Epidermal melanocyte (primary cell): ENCODE data around the gene GALNT6.

Experiments
- DNase-seq: peaks from one replicate; pipeline ENCODE4 v3.0.0; 2011; ENCODE audit warnings: low spot score; ENCODE audit not compliant: insufficient read length

GALNT6 gene

GRCh38 chr12:51405801-51406207 is 14.6 kb upstream of the GALNT6 start:
- no peak for DNase-seq

DNA sequence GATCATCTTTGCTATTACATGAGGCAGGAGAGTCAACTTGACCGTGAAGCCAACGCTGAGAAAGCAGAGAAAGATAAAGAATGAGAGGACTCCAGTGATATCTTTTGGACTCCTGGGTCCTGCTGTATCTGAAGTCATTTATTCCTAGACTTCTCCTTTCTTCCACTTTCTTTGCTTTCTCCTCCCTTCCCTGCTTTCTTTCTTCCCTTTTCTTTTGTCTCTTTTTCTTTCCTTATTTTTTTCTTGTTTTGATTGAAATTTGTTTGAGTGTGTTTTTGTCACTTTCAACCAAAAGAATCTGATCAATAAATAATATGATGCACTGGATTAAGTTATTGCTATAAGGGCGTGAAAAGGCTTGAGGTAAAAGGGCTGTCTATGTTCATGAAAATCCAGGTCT is 13.4 kb upstream of the GALNT6 start:
- no peak for DNase-seq

DNA sequence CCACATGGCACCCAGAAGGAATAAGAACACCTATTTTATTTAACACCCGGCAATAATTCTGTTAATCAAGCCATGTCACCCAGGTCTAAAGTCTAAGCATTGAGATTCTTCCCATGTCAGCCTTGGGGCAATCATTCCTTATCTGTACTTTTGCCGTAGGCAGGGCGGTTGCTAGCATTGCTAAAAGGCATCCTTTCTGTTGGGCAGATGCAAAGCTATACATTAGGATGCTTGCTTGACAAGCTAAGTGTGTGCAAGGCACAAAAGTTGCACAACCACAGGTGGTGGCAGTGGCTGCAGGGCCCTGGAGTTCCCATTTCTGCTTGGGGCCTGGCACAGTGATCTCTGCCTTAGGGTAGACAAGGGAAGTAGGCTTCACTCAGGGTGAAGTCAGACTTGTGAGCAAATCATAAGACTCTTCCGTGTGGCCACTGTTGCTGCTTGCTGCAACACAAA is 12.5 kb upstream of the GALNT6 start:
- DNase-seq: no peak

GRCh38 chr12:51403159-51403558 is 12.0 kb upstream of the GALNT6 start:
- no peak for DNase-seq

GRCh38 chr12:51401900-51402299 is 10.7 kb upstream of the GALNT6 start:
- DNase-seq: no peak

GRCh38 chr12:51401486-51401885 is 10.3 kb upstream of the GALNT6 start:
- DNase-seq: no peak

GRCh38 chr12:51401020-51401419 is 9.8 kb upstream of the GALNT6 start:
- DNase-seq: no peak

GRCh38 chr12:51399891-51400290 is 8.7 kb upstream of the GALNT6 start:
- no peak for DNase-seq

DNA sequence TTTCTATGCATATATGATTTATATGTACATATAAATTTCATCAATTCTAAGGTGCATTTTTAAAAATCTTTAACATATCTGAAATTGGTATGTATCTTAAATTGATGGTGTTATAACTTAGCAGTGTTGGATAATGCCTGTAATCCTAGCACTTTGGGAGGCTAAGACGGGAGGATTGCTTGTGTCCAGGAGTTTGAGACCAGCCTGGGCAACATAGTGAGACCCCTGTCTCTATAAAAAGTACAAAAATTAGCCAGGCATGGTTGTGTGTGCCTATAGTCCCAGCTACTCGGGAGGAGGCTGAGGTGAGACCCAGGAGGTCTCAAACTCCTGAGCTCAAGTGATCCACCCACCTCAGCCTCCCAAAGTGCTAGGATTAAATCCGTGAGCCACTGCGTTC is 6.5 kb upstream of the GALNT6 start:
- DNase-seq: no peak

- no peak for DNase-seq
These were observed 4.4 kb upstream of the GALNT6 start for GRCh38 chr12:51395283-51396230.

GRCh38 chr12:51393676-51394545 is 2.7 kb upstream of the GALNT6 start:
- no peak for DNase-seq

- DNase-seq: peak; percentile 52
These were observed 1.5 kb upstream of the GALNT6 start for GRCh38 chr12:51392556-51393237.

GRCh38 chr12:51390891-51391282 is 319 bp downstream of the GALNT6 start:
- DNase-seq: no peak

DNA sequence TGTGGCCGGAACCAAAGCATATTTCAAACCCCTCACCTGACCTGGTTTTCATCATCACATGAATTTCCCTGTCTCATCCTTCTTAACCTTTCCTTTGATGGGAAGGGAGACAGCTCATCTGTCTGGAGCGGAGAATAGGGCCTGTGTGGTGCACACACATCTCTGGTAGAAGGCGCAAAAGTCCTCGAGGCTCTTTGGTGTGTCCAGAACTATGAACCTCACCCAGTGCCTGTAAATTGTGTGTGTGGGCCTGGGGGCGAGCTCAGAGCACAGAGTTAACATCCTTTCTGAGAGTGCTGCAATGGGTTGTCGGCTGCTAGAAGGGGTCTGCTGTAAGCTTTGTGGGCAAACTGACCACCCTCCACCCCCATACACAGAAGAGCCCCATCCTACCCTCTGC is 749 bp downstream of the GALNT6 start:
- DNase-seq: no peak

DNA sequence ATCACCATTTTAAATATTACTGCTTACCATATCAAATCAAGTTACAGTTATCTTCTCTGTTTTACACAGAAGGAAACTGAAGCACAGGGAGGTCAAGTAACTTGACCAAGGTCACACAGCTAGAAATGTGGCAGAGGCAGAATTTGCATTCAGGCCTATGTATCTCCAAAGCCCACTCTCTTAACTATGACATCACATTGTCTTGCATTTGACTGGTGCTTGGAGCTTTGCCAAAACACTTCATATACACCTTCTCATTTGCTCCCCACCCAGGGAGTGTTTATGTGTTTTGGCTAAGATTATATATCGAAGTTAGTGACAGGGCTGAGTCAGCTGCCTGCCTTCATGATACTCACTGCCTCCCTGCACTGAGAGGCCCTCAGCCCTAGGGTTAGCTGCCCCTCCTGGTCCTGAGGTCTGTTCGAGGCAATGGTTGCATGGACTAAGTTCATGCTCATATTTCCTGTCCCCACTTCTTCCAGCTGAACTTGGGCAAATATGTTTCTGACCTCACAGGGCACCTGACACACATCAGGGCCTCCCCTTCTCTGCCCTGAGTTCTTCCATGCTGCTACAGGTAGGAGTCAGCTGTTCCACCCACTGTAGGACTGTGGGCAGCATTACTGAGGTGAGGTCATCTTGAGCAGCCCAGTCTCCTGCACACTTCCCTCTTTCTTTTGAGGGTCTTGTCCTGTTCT is 1.8 kb downstream of the GALNT6 start:
- no peak for DNase-seq

DNA sequence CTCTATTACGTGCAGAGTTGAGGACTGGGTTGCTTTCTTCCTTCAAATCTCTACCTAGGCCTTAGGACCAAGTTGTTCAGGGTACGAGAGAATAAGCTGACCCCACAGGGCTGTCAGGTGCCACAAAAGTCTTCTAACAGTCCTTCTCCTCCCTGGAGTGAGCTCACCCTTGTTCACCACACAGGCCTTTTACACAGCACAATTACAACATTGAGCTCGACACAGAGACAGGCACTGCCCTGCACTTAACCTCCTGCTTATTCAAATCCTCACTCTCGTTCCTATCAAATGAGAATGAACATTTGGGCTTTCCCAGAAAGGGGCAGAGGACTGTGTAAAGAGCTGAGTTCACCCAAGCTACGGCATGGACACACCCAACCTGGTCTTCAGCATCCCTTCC is 2.4 kb downstream of the GALNT6 start:
- DNase-seq: no peak

DNA sequence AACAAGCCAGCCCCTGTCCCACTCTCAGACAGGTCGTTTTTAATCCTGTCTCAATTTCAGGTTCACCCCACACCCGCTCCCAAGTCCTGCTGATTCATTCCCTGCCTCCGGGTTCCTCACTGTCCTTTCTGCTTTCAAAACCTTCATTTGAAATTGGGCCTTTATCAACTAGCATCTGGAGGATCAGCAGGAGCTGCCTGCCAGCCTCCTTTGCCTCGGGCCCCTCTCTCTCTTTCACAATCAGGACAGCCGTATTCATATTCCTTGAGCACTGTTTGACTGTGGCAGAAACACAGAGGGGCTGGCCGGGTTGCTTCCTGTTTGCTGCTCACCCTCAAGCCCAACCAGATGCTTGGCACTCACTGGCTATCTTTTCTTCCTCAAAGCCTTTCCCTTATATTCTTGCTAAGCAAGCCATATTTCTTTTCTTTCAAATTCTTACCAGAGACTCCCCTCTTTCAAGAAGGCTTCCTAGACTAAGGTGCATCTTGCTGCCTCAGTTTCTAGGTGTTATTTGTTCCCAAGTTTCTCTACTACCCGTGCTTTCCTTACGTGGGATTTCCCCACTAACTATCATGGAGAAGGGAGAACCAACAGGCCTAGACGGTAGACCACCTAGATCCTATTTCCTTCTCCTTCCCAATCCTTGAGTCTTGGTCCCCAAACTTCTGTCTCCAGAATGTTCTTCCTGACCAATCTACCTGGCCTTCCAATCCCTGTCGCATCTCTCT is 3.0 kb downstream of the GALNT6 start:
- peak; percentile 40 for DNase-seq

DNA sequence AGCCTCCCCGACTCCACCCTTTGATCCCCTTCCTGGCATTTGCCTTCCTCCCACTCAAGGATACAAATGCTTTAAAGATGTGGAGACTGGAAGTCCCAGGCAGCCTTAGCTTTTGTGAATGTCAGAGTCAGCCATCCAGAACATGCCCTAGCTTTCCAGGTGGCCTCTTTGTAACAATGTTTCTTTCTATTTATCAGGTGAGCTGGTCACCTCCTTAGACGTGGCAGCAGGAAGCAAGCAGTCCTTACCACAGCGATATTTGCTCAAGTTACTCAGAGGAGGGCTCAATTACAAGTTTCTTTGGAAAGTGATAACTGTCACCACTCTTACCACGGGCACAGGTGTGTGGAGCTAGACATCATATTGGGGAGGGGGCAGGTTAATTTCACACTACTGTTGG is 4.9 kb downstream of the GALNT6 start:
- DNase-seq: no peak

DNA sequence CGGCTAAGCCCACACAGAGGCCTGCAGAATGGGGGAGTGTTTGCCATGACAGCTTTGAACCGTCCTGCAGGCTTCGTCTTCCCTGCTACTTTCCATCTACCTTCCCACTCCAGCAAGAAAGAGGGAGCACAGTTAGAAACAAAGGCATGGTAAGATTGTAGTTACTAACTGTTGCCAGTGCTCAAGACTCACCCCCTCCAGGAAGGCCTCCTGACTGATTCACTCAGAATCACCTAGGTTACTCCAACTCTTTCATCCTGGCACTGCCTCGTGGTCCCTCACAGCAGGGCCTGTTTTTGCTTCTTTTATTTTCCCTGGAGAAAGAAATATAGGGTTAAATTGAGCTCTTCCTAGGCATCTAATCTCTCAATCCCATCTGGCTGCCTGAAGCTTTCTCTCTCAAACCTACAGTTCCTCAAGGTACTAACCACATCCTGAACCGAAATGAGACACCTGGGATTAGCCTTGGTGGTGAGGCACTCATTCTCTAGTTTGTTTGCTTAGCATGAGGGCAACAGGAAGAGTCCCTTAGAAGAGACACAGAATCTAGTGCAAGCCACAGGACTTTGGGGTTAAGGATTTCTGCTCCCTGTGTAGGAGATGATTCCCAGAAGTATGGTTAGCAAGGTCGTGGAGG is 7.8 kb downstream of the GALNT6 start:
- no peak for DNase-seq

DNA sequence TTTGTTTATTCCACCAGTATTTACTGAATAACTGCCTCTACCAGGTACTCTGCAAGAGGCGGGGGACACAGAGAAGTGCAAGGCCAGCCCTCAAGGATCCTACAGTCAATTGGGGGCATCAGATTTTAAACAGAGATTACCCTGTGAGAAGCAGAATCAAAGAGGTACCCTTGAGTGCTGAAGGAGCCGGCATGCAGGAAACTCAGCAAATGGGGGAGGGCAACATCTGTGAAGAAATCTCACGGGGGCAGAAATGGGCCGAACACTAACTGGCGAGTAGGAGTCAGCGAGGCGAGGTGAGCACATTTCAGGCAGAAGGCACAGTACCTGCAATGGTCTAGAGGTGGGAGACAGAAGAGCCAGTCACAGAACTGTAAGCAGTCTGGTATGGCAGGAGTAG is 9.0 kb downstream of the GALNT6 start:
- no peak for DNase-seq
